K562 (cell line): ENCODE results near the gene ADAMTS14. TPM values are rescaled to one million over a fixed set of nuclear protein-coding genes. Genes with fewer than 3 reads are reported as not detected.
A peak's percentile ranks its signal among the peaks of the same experiment; 100 is the strongest.

Source experiments
- ATAC-seq: fragments of 200-7000 bp; cut with Tn5 transposase; 3 replicates; pipeline ENCODE4 v1.9.1; 2020; ENCODE audit warnings: moderate library complexity
- BruUV-seq: library from RNA; stranded (reverse); fragments of 400-500 nt; replicated peaks from 2 replicates; lab custom pipeline; 2021; lab: Mats Ljungman, UMichigan
- CTCF ChIA-PET: fragments of 300-600 bp; formaldehyde crosslinking; extraction: SDS; loops from one replicate; lab custom pipeline; 2021; ENCODE audit warnings: low intra/inter-chr PET ratio; lab: Yijun Ruan, JAX
- POLR2A ChIA-PET: fragments of 300-600, 350-650 bp; sonication (Branson Sonifier 250); formaldehyde crosslinking; extraction: SDS; loops from one replicate; lab custom pipeline; 2021; ENCODE audit warnings: antibody characterized with exemption, inconsistent platforms; lab: Yijun Ruan, JAX
- DNase-seq, 4 experiments: peaks; one replicate each; pipeline versions ENCODE4 v3.0.0 to v3.0.0-alpha.2; 2011 to 2018; ENCODE audit warnings: low spot score in 3 of 4, mixed read lengths in 3 of 4; ENCODE audit errors: extremely low read depth in 1 of 4
- FAIRE-seq: peaks from 2 replicates; lab custom pipeline; 2011; peaks lifted over from hg19 to GRCh38; lab: Jason Lieb, UNC
- H2AFZ ChIP-seq: 2 replicates; pipeline ENCODE4 v1.6.0; 2011; ENCODE audit warnings: low read depth, low read length, control low read depth, inconsistent platforms
- H3K27ac ChIP-seq: fragments of 200-600 bp; 3 replicates; pipeline ENCODE4 v1.8.0; 2011; ENCODE audit warnings: low read depth, mild to moderate bottlenecking, control low read depth, inconsistent platforms, low read length, moderate library complexity, mixed read lengths; ENCODE audit errors: extremely low read depth
- H3K27me3 ChIP-seq, 2 experiments: fragments of 300-600 bp in 1 of 2; 2 replicates in 1 of 2; 3 replicates in 1 of 2; pipeline versions ENCODE4 v1.6.0 to v1.8.0; 2011; ENCODE audit warnings: inconsistent platforms in 2 of 2, low read length in 2 of 2, mild to moderate bottlenecking in 1 of 2, mixed read lengths in 1 of 2, moderate library complexity in 1 of 2; ENCODE audit not compliant: control insufficient read depth in 2 of 2, insufficient read depth in 2 of 2
- H3K36me3 ChIP-seq: fragments of 300-600 bp; 3 replicates; pipeline ENCODE4 v1.8.0; 2011; ENCODE audit warnings: mild to moderate bottlenecking, low read length, inconsistent platforms; ENCODE audit not compliant: control insufficient read depth, insufficient read depth
- H3K4me1 ChIP-seq, 2 experiments: fragments of 200-600 bp in 1 of 2; replicated peaks in 1 of 2; 2 replicates in 1 of 2; 3 replicates in 1 of 2; pipeline versions ENCODE4 v1.5.1 to v1.8.0; 2011; ENCODE audit warnings: inconsistent platforms in 2 of 2, low read length in 2 of 2, mild to moderate bottlenecking in 1 of 2, mixed read lengths in 1 of 2, moderate library complexity in 1 of 2; ENCODE audit not compliant: control insufficient read depth in 2 of 2, insufficient read depth in 2 of 2
- H3K4me2 ChIP-seq: 2 replicates; pipeline ENCODE4 v1.6.1; 2011; ENCODE audit warnings: low read length, control low read depth, inconsistent platforms, mixed read lengths; ENCODE audit not compliant: insufficient read depth
- H3K4me3 ChIP-seq: fragments of 200-600 bp; sonication (generic), shearing (Covaris generic); 2 replicates; pipeline ENCODE4 v1.5.1; 2016; ENCODE audit warnings: control low read depth, inconsistent platforms
- H3K79me2 ChIP-seq: fragments of 200-600 bp; 3 replicates; pipeline ENCODE4 v1.8.0; 2011; ENCODE audit warnings: low read length, inconsistent platforms; ENCODE audit not compliant: control insufficient read depth, insufficient read depth
- H3K9ac ChIP-seq, 2 experiments: 2 replicates each; pipeline versions ENCODE4 v1.6.0 to v1.6.1; 2011; ENCODE audit warnings: low read depth in 2 of 2, low read length in 2 of 2, control low read depth in 1 of 2, inconsistent platforms in 1 of 2, mild to moderate bottlenecking in 1 of 2, mixed read lengths in 1 of 2; ENCODE audit not compliant: insufficient read depth in 1 of 2
- H3K9me1 ChIP-seq: one replicate; pipeline ENCODE4 v1.6.0; 2011; ENCODE audit warnings: inconsistent platforms, mild to moderate bottlenecking, low read length, moderate library complexity; ENCODE audit not compliant: control insufficient read depth, insufficient read depth
- H3K9me3 ChIP-seq: replicated peaks from 2 replicates; pipeline ENCODE4 v1.5.1; 2011; ENCODE audit warnings: low read depth, low read length, inconsistent platforms; ENCODE audit not compliant: control insufficient read depth, insufficient read depth
- H4K20me1 ChIP-seq: replicated peaks from 2 replicates; pipeline ENCODE4 v1.6.1; 2011; ENCODE audit warnings: low read length, inconsistent platforms, mixed read lengths; ENCODE audit not compliant: control insufficient read depth, insufficient read depth
- HEY1 ChIP-seq: fragments of 250-450 bp; sonication (Bioruptor Pico); IDR thresholded peaks from 2 replicates; pipeline ENCODE4 v1.5.0; 2020; ENCODE audit warnings: mild to moderate bottlenecking, moderate library complexity, borderline replicate concordance
- POLR2G ChIP-seq: fragments of 200-400 bp; formaldehyde crosslinking; IDR thresholded peaks from 2 replicates; pipeline ENCODE4 v1.6.1; 2017; ENCODE audit warnings: low read depth, mild to moderate bottlenecking, antibody characterized with exemption, low read length, moderate library complexity
- ZNF347 ChIP-seq: fragments of 450-650 bp; formaldehyde crosslinking; IDR thresholded peaks from 2 replicates; pipeline ENCODE4 v1.4.0; 2020; ENCODE audit warnings: low read depth, mild to moderate bottlenecking, moderate library complexity
- WGBS: fragments of 100-300 bp; shearing (Covaris generic); methylation state at CpG from one replicate; pipeline ENCODE4 v1.1.6; 2016; ENCODE audit warnings: low coverage, mixed read lengths; ENCODE audit not compliant: insufficient coverage; ENCODE audit errors: missing lambda C conversion rate; 5-methylcytosine and 5-hydroxymethylcytosine counted together
- in situ Hi-C: fragments of 300-500 bp; cut with MboI; formaldehyde crosslinking; loops from 4 replicates; pipeline ENCODE4 v1.15.0; 2018; ENCODE audit warnings: inconsistent platforms, mixed read lengths
- intact Hi-C: fragments of 100-400 bp; cut with micrococcal nuclease; formaldehyde crosslinking; loops from 2 replicates; pipeline ENCODE4 v1.14.2; 2022
- polyA plus RNA-seq, 8 experiments: library from polyadenylated mRNA; depleted of rRNA in 4 of 8; stranded (reverse) in 5 of 8; unstranded in 3 of 8; fragments of >200 nt; fragmentation: Nextera tagmentation in 2 of 8; fragmentation: Illumina TruSeq in 1 of 8; extraction: Ambion mirVana in 2 of 8; extraction: Trizol in 1 of 8; gene quantifications; 2 replicates each; pipeline versions ENCODE4 v1.2.1 to v1.2.3, GENCODE V29; 2011 to 2014; ENCODE audit warnings: inconsistent platforms in 1 of 8, missing spikeins in 1 of 8
- total RNA-seq, 7 experiments: library from RNA; depleted of rRNA in 6 of 7; stranded (reverse); fragments of >200 nt in 6 of 7; fragmentation: Illumina TruSeq in 2 of 7; extraction: Trizol in 2 of 7; gene quantifications; 2 replicates each; pipeline versions ENCODE4 v1.2.1 to v1.2.3, GENCODE V29; 2011 to 2021; ENCODE audit warnings: low replicate concordance in 1 of 7

The ADAMTS14 gene
- total and polyA plus RNA-seq, 9 of the 15 experiments (the other 6 are each of a cell fraction or from before 2014, with no cell fraction given), result 0.04 to 37.4 (median 15.9) TPM

GRCh38 chr10:70753841-70754621, 81.7 kb downstream of the ADAMTS14 start:
- Histone ChIP-seq H3K4me2 (no peak overlapping the region), H3K79me2 (no peaks in the 10 kb centered on the region), H3K36me3 (peaks cover 84% of the 10 kb centered on the region; the same call in 2 of the 3 replicates), H3K9me3 (no peaks in the 10 kb centered on the region), H4K20me1 (no peaks in the 10 kb centered on the region), H2AFZ (no peak overlapping the region), H3K27ac (no peak overlapping the region; the same call in 2 of the 3 replicates), H3K9ac (peak overlapping the region in 1 of 2 experiments; percentile 15; a peak in 2 of 4 replicates), H3K4me1 (peaks cover 18 to 29% of the 10 kb centered on the region in 2 experiments), H3K4me3 (no peak overlapping the region), H3K9me1 (no peaks in the 10 kb centered on the region), H3K27me3 (no peaks in the 10 kb centered on the region)
- CTCF ChIA-PET, result no interaction called here
- peak; percentile 66 for FAIRE-seq
- ATAC-seq, result no peak
- in situ Hi-C loops (loop anchor here (10.0 kb wide), 1 partner anchor 1959 kb away; no protein-coding TSS in a partner anchor), intact Hi-C loops (no loop called here)
- POLR2A ChIA-PET, result interaction anchor here (0.7 to 2.6 kb wide), 12 partner anchors 9 to 202 kb away, joined by 3 to 9 read pairs (median 4); no protein-coding TSS in a partner anchor
- no TSS peak for BruUV-seq
- peak in 2 of 4 experiments; percentile 52 to 56 for DNase-seq
- WGBS, result 77% methylated on average over 15 of the region's 15 CpGs
- TF ChIP-seq ZNF347 (CRISPR knock-in tag), result no peak
- TF ChIP-seq POLR2G, result 0 out of 2 replicates have a peak, but pooled peaks have one; percentile 28
- TF ChIP-seq HEY1 (CRISPR knock-in tag), result no peak
